Activated B cell treated with CpG ODN at 0.5 μM for 24 hours (primary cell): Measurements from ENCODE around the gene PIK3R4. TPM values are rescaled to one million over a fixed set of nuclear protein-coding genes. Genes with fewer than 3 reads are reported as not detected.

ENCODE experiments used
- ATAC-seq: fragments of 200-7000 bp; cut with Tn5 transposase; one replicate; pipeline ENCODE4 v1.10.0; 2021; ENCODE audit warnings: low read depth, mild to moderate bottlenecking, moderate library complexity
- CTCF ChIA-PET: fragments of 350-600 bp; sonication (Branson Sonifier 250); formaldehyde crosslinking; loops from one replicate; lab custom pipeline; 2021; ENCODE audit warnings: antibody characterized with exemption; lab: Charles Lee
- POLR2A ChIA-PET: fragments of 350-600 bp; sonication (Branson Sonifier 250); formaldehyde crosslinking; loops from one replicate; lab custom pipeline; 2021; ENCODE audit warnings: antibody characterized with exemption; lab: Charles Lee
- DNase-seq: peaks from one replicate; pipeline ENCODE4 v3.0.0; 2022
- H3K27ac Mint-ChIP-seq: one replicate; pipeline ENCODE4 v1.8.0; 2020; ENCODE audit warnings: mixed read lengths
- H3K27me3 Mint-ChIP-seq: one replicate; pipeline ENCODE4 v1.8.0; 2021; ENCODE audit warnings: mixed read lengths
- H3K36me3 Mint-ChIP-seq: one replicate; pipeline ENCODE4 v1.8.0; 2021; ENCODE audit warnings: low read depth, mixed read lengths
- H3K4me1 Mint-ChIP-seq: one replicate; pipeline ENCODE4 v1.8.0; 2021; ENCODE audit warnings: mixed read lengths
- H3K4me3 Mint-ChIP-seq: one replicate; pipeline ENCODE4 v1.8.0; 2020; ENCODE audit warnings: mild to moderate bottlenecking, mixed read lengths
- H3K9me3 Mint-ChIP-seq: one replicate; pipeline ENCODE4 v1.8.0; 2020; ENCODE audit warnings: mixed read lengths
- intact Hi-C: fragments of 100-400 bp; cut with micrococcal nuclease; formaldehyde crosslinking; loops from one replicate; pipeline ENCODE4 v1.15.1; 2024
- total RNA-seq: library from RNA; stranded (reverse); gene quantifications from 2 replicates; pipeline ENCODE4 v1.2.3, GENCODE V29; 2022
- TF ChIP-seq, protein P1 (sequence below): fragments of 200-600 bp; IDR thresholded peaks from one replicate; pipeline ENCODE4 v1.8.0; 2022; ENCODE audit warnings: antibody characterized with exemption, mild to moderate bottlenecking

PIK3R4 gene
- 22.1 and 32.4 TPM in 2 replicates for total RNA-seq

DNA sequence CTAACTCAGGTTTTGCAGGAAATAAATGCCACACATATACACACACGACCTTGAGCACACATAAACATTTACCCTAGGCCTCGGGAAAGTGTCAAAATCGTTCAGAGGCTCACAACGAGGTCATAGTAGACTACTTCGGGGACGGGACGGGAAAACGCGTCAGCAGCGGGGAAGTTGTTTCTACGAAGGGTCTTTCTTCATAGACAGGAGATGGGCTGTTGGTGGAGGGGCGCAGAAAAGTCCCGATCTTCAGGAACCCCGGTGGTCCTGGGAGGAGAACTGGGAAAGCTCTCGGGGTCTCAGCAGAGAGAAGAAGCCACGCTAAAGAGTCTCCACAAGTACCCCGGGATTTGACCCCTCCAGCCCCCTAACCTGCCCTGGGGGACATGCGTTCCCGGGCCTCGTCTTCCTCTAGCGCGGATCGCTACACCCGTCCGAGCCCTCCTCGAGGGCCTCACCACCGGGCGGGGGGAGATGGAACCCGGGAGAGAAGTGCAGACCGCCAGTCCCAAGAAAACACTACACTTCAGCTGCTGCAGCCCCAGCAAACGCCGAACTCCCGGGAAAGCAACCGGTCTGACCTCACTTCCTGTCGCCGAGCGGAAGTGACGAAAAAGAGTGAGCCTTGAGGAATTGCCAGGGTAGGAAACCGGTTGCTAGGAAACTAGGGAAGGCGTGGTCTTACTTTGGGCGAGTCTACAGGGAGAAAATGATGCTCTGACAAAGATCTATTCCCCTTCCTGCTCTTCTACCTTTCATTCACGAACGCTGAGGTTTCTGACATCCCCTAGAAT, at the start of gene PIK3R4:
TSS of gene PIK3R4 (minus strand) at position 584 of the 794 bp plus-strand sequence. CDS start 1,611 bp downstream, outside the sequence.
- Mint-ChIP-seq H3K4me1 (peaks cover 53% of the 10 kb centered on the region), H3K27ac (peak within 1 kb of the TSS; percentile 91), H3K27me3 (no peaks in the 10 kb centered on the region), H3K4me3 (peak within 1 kb of the TSS; percentile 87), H3K9me3 (no peaks in the 10 kb centered on the region), H3K36me3 (peaks cover 40% of the 10 kb centered on the region)
- intact Hi-C loops = loop anchor here (1.0 to 10.0 kb wide), 10 partner anchors 18 to 1976 kb away; partner anchors contain the start of genes ASTE1, DNAJC13, IFT122 and MRPL3
- ChIA-PET POLR2A (interaction anchor here (0.6 to 4.2 kb wide), 8 partner anchors 19 to 773 kb away, joined by 3 to 42 read pairs (median 4); partner anchors contain the start of genes ASTE1, ATP2C1 and NEK11), CTCF (interaction anchor here (2.0 kb wide), 1 partner anchor 147 kb away, joined by 6 read pairs; no protein-coding TSS in a partner anchor)
- TF ChIP-seq, protein P1, sequence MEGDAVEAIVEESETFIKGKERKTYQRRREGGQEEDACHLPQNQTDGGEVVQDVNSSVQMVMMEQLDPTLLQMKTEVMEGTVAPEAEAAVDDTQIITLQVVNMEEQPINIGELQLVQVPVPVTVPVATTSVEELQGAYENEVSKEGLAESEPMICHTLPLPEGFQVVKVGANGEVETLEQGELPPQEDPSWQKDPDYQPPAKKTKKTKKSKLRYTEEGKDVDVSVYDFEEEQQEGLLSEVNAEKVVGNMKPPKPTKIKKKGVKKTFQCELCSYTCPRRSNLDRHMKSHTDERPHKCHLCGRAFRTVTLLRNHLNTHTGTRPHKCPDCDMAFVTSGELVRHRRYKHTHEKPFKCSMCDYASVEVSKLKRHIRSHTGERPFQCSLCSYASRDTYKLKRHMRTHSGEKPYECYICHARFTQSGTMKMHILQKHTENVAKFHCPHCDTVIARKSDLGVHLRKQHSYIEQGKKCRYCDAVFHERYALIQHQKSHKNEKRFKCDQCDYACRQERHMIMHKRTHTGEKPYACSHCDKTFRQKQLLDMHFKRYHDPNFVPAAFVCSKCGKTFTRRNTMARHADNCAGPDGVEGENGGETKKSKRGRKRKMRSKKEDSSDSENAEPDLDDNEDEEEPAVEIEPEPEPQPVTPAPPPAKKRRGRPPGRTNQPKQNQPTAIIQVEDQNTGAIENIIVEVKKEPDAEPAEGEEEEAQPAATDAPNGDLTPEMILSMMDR = no peak
- peak; percentile 80 for ATAC-seq
- peak; percentile 82 for DNase-seq

GRCh38 chr3:130795396-130795795, 48.8 kb upstream of the PIK3R4 start:
- POLR2A ChIA-PET = no interaction called here
- Mint-ChIP-seq H3K27ac (no peak overlapping the region), H3K4me1 (no peaks in the 10 kb centered on the region), H3K36me3 (no peaks in the 10 kb centered on the region), H3K9me3 (no peaks in the 10 kb centered on the region), H3K4me3 (no peak overlapping the region), H3K27me3 (peaks cover 15% of the 10 kb centered on the region)
- intact Hi-C loops = no loop called here
- TF ChIP-seq, protein P1 = no peak
- DNase-seq (no peak), ATAC-seq (no peak)
- CTCF ChIA-PET = no interaction called here

DNA sequence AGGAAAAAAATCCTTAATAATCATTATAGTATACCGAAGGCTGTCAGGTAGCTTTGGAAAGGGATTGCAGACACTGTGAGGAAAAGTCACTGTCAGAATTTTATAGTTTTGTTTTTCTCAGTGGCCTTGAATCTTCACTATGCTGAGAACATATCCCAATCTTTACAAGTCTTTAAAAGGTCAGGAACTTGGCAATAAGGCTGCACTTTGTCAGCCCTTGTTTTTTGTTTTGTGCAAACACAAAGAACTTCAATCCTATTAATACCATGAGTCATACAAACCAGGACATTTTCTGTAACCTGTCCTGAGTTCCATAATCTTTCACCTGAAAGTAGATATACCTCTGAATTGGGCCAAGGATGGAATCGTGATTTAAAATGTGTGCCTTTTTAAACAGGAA, 45.6 kb upstream of the PIK3R4 start:
- peaks cover 15% of the 10 kb centered on the region for H3K27me3 Mint-ChIP-seq

GRCh38 chr3:130789782-130790322, 43.2 kb upstream of the PIK3R4 start:
- TF ChIP-seq, protein P1 = no peak
- CTCF ChIA-PET = no interaction called here
- no peak overlapping the region for H3K27ac Mint-ChIP-seq
- ATAC-seq (no peak), DNase-seq (no peak)
- no peak overlapping the region for H3K4me3 Mint-ChIP-seq
- POLR2A ChIA-PET = no interaction called here
- intact Hi-C loops = no loop called here
- H3K9me3 Mint-ChIP-seq = no peaks in the 10 kb centered on the region
- H3K4me1 Mint-ChIP-seq = no peaks in the 10 kb centered on the region
- H3K36me3 Mint-ChIP-seq = no peaks in the 10 kb centered on the region
- peaks cover 15% of the 10 kb centered on the region for H3K27me3 Mint-ChIP-seq

More for the DNA sequence above, 45.6 kb upstream of the PIK3R4 start:
- no peak for DNase-seq
- no peak overlapping the region for H3K4me3 Mint-ChIP-seq
- intact Hi-C loops = no loop called here
- H3K9me3 Mint-ChIP-seq = no peaks in the 10 kb centered on the region
- H3K27ac Mint-ChIP-seq = no peak overlapping the region
- no peak for ATAC-seq
- ChIA-PET CTCF (interaction anchor here (1.1 kb wide), 1 partner anchor 31 kb away, joined by 3 read pairs; no protein-coding TSS in a partner anchor), POLR2A (no interaction called here)
- no peaks in the 10 kb centered on the region for H3K4me1 Mint-ChIP-seq
- no peaks in the 10 kb centered on the region for H3K36me3 Mint-ChIP-seq
- TF ChIP-seq, protein P1 = no peak
